Endothelial cell of umbilical vein (primary cell): ENCODE results near the gene FOXL1. TPM values are rescaled to one million over a fixed set of nuclear protein-coding genes. Genes with fewer than 3 reads are reported as not detected.

Experiments used
- BruUV-seq: library from RNA; stranded (reverse); fragments of 400-500 nt; replicated peaks from 2 replicates; lab custom pipeline; 2021; lab: Mats Ljungman, UMichigan
- CTCF ChIA-PET: fragments of 300-600, 350-600 bp; sonication (Branson Sonifier 250); formaldehyde crosslinking; loops from one replicate; lab custom pipeline; 2021; ENCODE audit warnings: antibody characterized with exemption, inconsistent platforms; lab: Charles Lee
- POLR2A ChIA-PET: fragments of 300-600, 350-600 bp; sonication (Branson Sonifier 250); formaldehyde crosslinking; loops from one replicate; lab custom pipeline; 2021; ENCODE audit warnings: antibody characterized with exemption, inconsistent platforms; lab: Charles Lee
- DNase-seq: peaks from one replicate; pipeline ENCODE4 v3.0.0-alpha.2; 2011; ENCODE audit warnings: low read depth, low spot score
- FAIRE-seq: peaks from 2 replicates; lab custom pipeline; 2011; peaks lifted over from hg19 to GRCh38; lab: Jason Lieb, UNC
- H2AFZ ChIP-seq: 2 replicates; pipeline ENCODE4 v1.6.0; 2012; ENCODE audit warnings: low read depth, low read length, control low read depth, inconsistent platforms
- H3K27ac ChIP-seq: 2 replicates; pipeline ENCODE4 v1.5.1; 2011; ENCODE audit warnings: low read depth, mild to moderate bottlenecking, control low read depth, low read length, moderate library complexity; ENCODE audit not compliant: insufficient read depth
- H3K27me3 ChIP-seq, 2 experiments: 2 replicates each; pipeline versions ENCODE4 v1.6.0 to v1.6.1; 2011; ENCODE audit warnings: low read length in 2 of 2, mixed read lengths in 1 of 2; ENCODE audit not compliant: control insufficient read depth in 2 of 2, insufficient read depth in 2 of 2
- H3K36me3 ChIP-seq, 2 experiments: 2 replicates in 1 of 2; 3 replicates in 1 of 2; pipeline ENCODE4 v1.5.1; 2011; ENCODE audit warnings: low read length in 2 of 2, mild to moderate bottlenecking in 1 of 2, moderate library complexity in 1 of 2; ENCODE audit not compliant: control insufficient read depth in 2 of 2, insufficient read depth in 2 of 2; ENCODE audit errors: extremely low read depth in 1 of 2
- H3K4me1 ChIP-seq: 3 replicates; pipeline ENCODE4 v1.5.1; 2011; ENCODE audit warnings: mild to moderate bottlenecking, low read length; ENCODE audit not compliant: control insufficient read depth, insufficient read depth; ENCODE audit errors: extremely low read depth
- H3K4me2 ChIP-seq: 2 replicates; pipeline ENCODE4 v1.6.1; 2011; ENCODE audit warnings: low read length, control low read depth, mixed read lengths; ENCODE audit not compliant: insufficient read depth
- H3K4me3 ChIP-seq, 3 experiments: fragments of 200-600 bp in 1 of 3; sonication (generic), shearing (Covaris generic) in 1 of 3; replicated peaks in 1 of 3; 2 replicates each; pipeline ENCODE4 v1.5.1; 2011 to 2016; ENCODE audit warnings: control low read depth in 3 of 3, low read length in 3 of 3, mild to moderate bottlenecking in 2 of 3, inconsistent platforms in 1 of 3, low read depth in 1 of 3, moderate library complexity in 1 of 3; ENCODE audit not compliant: insufficient read depth in 1 of 3
- H3K79me2 ChIP-seq: 2 replicates; pipeline ENCODE4 v1.6.0; 2012; ENCODE audit warnings: low read length, inconsistent platforms; ENCODE audit not compliant: control insufficient read depth, insufficient read depth
- H3K9ac ChIP-seq: replicated peaks from 2 replicates; pipeline ENCODE3; 2011; ENCODE audit warnings: low read length, control low read depth; ENCODE audit not compliant: insufficient read depth; ENCODE audit errors: extremely low read depth
- H3K9me1 ChIP-seq: replicated peaks from 3 replicates; pipeline ENCODE4 v1.6.0; 2011; ENCODE audit warnings: mild to moderate bottlenecking, low read length; ENCODE audit not compliant: control insufficient read depth, insufficient read depth; ENCODE audit errors: extremely low read depth
- H3K9me3 ChIP-seq: replicated peaks from 2 replicates; pipeline ENCODE4 v1.5.1; 2012; ENCODE audit warnings: low read length, inconsistent platforms; ENCODE audit not compliant: control insufficient read depth, insufficient read depth
- H4K20me1 ChIP-seq: replicated peaks from 2 replicates; pipeline ENCODE3; 2011; ENCODE audit warnings: mild to moderate bottlenecking, low read length; ENCODE audit not compliant: control insufficient read depth, insufficient read depth; ENCODE audit errors: extremely low read depth
- CTCF ChIP-seq, 2 donors: IDR thresholded peaks; 1 replicate in 1 of 2; 2 replicates in 1 of 2; pipeline ENCODE4 v1.5.1; 2011; ENCODE audit warnings: low read length in 2 of 2, mild to moderate bottlenecking in 2 of 2, moderate library complexity in 2 of 2, control low read depth in 1 of 2, inconsistent platforms in 1 of 2, low read depth in 1 of 2; ENCODE audit not compliant: insufficient read depth in 1 of 2; ENCODE audit errors: extremely low read depth in 1 of 2
- EZH2 ChIP-seq: IDR thresholded peaks from 2 replicates; pipeline ENCODE4 v1.6.1; 2012; ENCODE audit warnings: borderline replicate concordance, low read depth, mild to moderate bottlenecking, moderate library complexity, low read length, inconsistent platforms; ENCODE audit not compliant: severe bottlenecking
- FOS ChIP-seq: IDR thresholded peaks from 2 replicates; pipeline ENCODE4 v1.6.1; 2011; ENCODE audit warnings: mild to moderate bottlenecking, low read length, moderate library complexity, borderline replicate concordance; ENCODE audit not compliant: insufficient read depth
- GATA2 ChIP-seq: IDR thresholded peaks from 2 replicates; pipeline ENCODE4 v1.7.0; 2011; ENCODE audit warnings: low read depth, mild to moderate bottlenecking, moderate library complexity, mixed read lengths, low read length; ENCODE audit not compliant: insufficient read length, insufficient read depth
- JUN ChIP-seq: IDR thresholded peaks from 2 replicates; pipeline ENCODE4 v1.6.1; 2011; ENCODE audit warnings: borderline replicate concordance, low read depth; ENCODE audit not compliant: insufficient read length, insufficient read depth
- MAX ChIP-seq: IDR thresholded peaks from 2 replicates; pipeline ENCODE4 v1.6.1; 2011; ENCODE audit not compliant: insufficient read depth, insufficient read length
- MYC ChIP-seq: IDR thresholded peaks from one replicate; pipeline ENCODE4 v1.6.1; 2011; ENCODE audit warnings: mild to moderate bottlenecking, low read depth, low read length
- POLR2A ChIP-seq: IDR thresholded peaks from 2 replicates; pipeline ENCODE4 v1.6.1; 2012; ENCODE audit warnings: low read depth, mild to moderate bottlenecking, control low read depth, low read length
- POLR2AphosphoS5 ChIP-seq: IDR thresholded peaks from 2 replicates; pipeline ENCODE4 v1.6.1; 2012; ENCODE audit warnings: low read depth, mild to moderate bottlenecking, control low read depth, low read length, moderate library complexity; ENCODE audit not compliant: insufficient read depth
- dilution Hi-C: fragments of 300-500 bp; cut with MboI; formaldehyde crosslinking; loops from one replicate; pipeline ENCODE4 v1.15.0; 2019; ENCODE audit warnings: low sequenced_read_pairs; ENCODE audit not compliant: extremely low pct_ligation_motif_present
- intact Hi-C: fragments of 100-400 bp; cut with micrococcal nuclease; formaldehyde crosslinking; loops from one replicate; pipeline ENCODE4 v1.10.0; 2022
- polyA plus RNA-seq, 4 experiments: library from polyadenylated mRNA; depleted of rRNA in 3 of 4; stranded (reverse) in 3 of 4; unstranded in 1 of 4; fragments of >200 nt; gene quantifications; 2 replicates each; pipeline versions ENCODE4 v1.2.1 to v1.2.3, GENCODE V29; 2011 to 2012; ENCODE audit warnings: missing spikeins in 1 of 4
- total RNA-seq: library from RNA; stranded (reverse); gene quantifications from 2 replicates; pipeline ENCODE4 v1.2.3, GENCODE V29; 2021

FOXL1 gene
- total and polyA plus RNA-seq, 2 donors (not counting 3 experiments of a cell fraction or from before 2014, with no cell fraction given), result 2.8 to 3.8 TPM

GRCh38 chr16:86573215-86573614 is 5.1 kb upstream of the FOXL1 start:
- Histone ChIP-seq H3K27ac (peak overlapping the region; percentile 78), H3K4me2 (peak overlapping the region; percentile 76), H3K9ac (no peak overlapping the region), H3K79me2 (peaks cover 89% of the 10 kb centered on the region), H3K4me3 (no peak overlapping the region), H3K4me1 (peaks cover 56% of the 10 kb centered on the region), H2AFZ (no peak overlapping the region), H4K20me1 (no peaks in the 10 kb centered on the region), H3K36me3 (peaks cover 5 to 10% of the 10 kb centered on the region in 2 experiments), H3K9me3 (no peaks in the 10 kb centered on the region), H3K9me1 (no peaks in the 10 kb centered on the region), H3K27me3 (no peaks in the 10 kb centered on the region)
- FAIRE-seq (peak; percentile 40), DNase-seq (no peak)
- intact Hi-C loops, result no loop called here
- TF ChIP-seq POLR2A (peak; percentile 61), POLR2AphosphoS5 (no peak)
- ChIA-PET CTCF (interaction anchor here (1.1 to 1.5 kb wide), 4 partner anchors 9 to 489 kb away, joined by 3 to 4 read pairs (median 3); no protein-coding TSS in a partner anchor), POLR2A (no interaction called here)
- no TSS peak for BruUV-seq
- dilution Hi-C loops, result no loop called here

GRCh38 chr16:86573646-86574508 is 4.5 kb upstream of the FOXL1 start:
- ChIA-PET POLR2A (no interaction called here), CTCF (interaction anchor here (1.1 to 3.1 kb wide), 8 partner anchors 9 to 488 kb away, joined by 3 to 36 read pairs (median 10); no protein-coding TSS in a partner anchor)
- Histone ChIP-seq H3K36me3 (peaks cover 5 to 10% of the 10 kb centered on the region in 2 experiments), H3K4me3 (no peak overlapping the region), H3K4me1 (peaks cover 56% of the 10 kb centered on the region), H3K27ac (no peak overlapping the region), H3K9ac (no peak overlapping the region), H3K9me1 (no peaks in the 10 kb centered on the region), H3K27me3 (no peaks in the 10 kb centered on the region), H3K4me2 (no peak overlapping the region), H3K79me2 (peaks cover 86% of the 10 kb centered on the region), H4K20me1 (no peaks in the 10 kb centered on the region), H3K9me3 (no peaks in the 10 kb centered on the region), H2AFZ (no peak overlapping the region)
- dilution Hi-C loops (no loop called here), intact Hi-C loops (no loop called here)
- TF ChIP-seq CTCF (IDR thresholded peaks at IDR 0.05; ENCODE audit: extremely low read depth in 1 of 2, insufficient read depth in 1 of 2, low read depth in 1 of 2, low read length in 2 of 2), result no peak
- TF ChIP-seq FOS, result no peak
- TF ChIP-seq JUN, result no peak
- TF ChIP-seq POLR2AphosphoS5, result no peak
- no peak for TF ChIP-seq MAX
- no peak for TF ChIP-seq EZH2
- TF ChIP-seq MYC, result no peak
- TF ChIP-seq GATA2, result no peak
- no peak for TF ChIP-seq POLR2A
- FAIRE-seq (peak; percentile 15), DNase-seq (no peak)
- BruUV-seq, result no TSS peak
